8988T (cell line): Measurements from ENCODE around the gene COA5.
"Not testable (repeated sequence)": the region's sequence is repeated elsewhere in the genome, so short reads cannot be mapped to it uniquely, and the experiment has no call there.

ENCODE experiments used
- DNase-seq: peaks from one replicate; pipeline ENCODE4 v3.0.0; 2011

COA5 gene

DNA sequence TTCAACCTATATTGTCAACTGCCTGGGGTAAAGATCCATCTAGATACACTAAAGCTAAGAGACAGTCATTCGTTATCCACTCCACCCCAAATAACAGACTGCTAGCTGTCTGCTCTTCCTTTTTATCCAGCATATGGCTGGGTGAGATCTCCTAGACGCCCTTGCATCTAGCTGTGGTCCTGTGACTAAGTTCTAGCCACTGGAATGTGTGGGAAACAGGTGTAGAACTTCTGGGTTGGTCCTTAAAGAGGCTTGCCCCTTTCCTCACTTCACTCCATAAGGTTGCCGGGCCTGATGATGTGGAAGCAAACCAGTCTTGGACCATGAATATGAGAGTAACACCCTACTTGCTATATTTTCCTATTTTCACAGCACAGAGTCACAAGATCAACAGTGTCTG, 3.2 kb downstream of the COA5 start:
- no peak for DNase-seq

DNA sequence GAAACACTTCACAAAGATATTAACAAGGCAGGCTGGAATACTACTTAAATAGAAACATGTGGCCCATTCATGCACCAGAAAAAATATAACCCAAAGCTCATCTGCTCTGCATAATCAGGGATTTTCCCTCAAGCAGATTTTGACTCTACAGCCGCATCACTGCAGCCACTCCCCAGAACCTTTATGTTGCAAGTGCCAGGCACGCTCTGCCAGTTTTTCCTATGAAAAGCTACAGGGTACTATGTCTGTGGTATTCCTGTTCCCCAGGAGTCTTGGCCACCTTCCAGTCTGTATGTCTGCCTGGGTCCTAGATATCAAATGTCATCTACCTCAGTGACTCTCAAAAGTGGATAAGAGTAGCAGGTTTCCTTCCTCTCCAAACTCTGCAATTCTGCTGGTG, 3.8 kb downstream of the COA5 start:
- no peak for DNase-seq

DNA sequence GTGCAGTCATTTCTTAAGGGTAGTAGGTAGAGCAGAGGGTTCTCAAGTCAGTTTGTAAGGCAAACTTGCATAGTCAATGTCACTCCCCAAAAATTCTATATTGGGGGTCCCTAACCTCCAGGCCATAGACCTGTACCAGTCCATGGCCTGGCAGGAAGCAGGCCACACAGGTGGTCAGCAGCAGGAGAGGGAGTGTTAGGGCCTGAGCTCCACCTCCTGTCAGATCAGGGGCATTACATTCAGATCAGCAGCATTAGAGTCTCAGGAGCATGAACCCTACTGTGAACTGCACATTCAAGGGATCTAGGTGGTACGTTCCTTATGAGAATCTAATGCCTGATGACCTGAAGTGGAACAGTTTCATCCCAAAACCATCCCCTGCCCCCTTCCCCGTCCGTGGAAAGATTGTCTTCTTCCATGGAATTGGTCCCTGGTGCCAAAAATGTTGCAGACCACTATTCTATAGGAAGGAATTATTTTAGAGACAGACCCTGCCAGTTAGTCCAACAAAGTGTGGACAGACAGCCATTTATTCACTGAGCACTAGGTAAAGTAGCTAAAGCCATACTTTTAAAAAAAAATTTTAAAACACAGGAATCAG, 6.7 kb downstream of the COA5 start:
- no peak for DNase-seq

DNA sequence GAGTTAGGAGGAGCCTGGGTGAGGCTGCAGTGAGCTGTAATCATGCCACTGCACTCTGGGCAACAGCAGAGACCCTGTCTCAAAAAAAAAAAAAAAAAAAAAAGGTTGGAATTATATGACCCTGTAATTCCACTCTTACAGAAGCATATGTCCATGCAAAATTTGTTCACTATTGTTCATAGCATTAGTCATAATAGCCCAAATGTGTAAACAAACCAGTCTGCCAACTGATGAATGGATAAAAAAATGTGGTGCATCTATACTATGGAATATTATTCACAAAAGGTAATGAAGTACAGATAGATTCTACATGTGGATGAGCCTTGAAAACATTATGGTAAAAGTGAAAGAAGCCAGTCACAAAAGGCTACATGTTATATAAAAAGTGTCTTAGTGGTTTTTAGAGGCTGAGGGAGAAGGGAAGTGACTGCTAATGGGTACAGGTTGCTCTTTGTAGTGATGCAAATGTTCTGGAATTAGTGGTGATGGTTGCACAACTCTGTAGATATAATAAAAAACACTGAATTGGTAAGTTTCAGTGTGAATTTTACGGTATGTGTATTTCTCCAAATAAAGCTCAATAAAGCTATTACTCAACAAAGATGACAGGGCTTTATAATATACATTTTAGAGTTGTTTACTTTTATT, 9.4 kb downstream of the COA5 start:
- DNase-seq: no peak

DNA sequence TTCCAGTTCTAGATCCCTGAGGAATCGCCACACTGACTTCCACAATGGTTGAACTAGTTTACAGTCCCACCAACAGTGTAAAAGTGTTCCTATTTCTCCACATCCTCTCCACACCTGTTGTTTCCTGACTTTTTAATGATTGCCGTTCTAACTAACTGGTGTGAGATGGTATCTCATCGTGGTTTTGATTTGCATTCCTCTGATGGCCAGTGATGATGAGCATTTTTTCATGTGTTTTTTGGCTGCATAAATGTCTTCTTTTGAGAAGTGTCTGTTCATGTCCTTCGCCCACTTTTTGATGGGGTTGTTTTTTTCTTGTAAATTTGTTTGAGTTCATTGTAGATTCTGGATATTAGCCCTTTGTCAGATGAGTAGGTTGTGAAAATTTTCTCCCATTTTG, 13.6 kb downstream of the COA5 start:
- not testable (repeated sequence) for DNase-seq

DNA sequence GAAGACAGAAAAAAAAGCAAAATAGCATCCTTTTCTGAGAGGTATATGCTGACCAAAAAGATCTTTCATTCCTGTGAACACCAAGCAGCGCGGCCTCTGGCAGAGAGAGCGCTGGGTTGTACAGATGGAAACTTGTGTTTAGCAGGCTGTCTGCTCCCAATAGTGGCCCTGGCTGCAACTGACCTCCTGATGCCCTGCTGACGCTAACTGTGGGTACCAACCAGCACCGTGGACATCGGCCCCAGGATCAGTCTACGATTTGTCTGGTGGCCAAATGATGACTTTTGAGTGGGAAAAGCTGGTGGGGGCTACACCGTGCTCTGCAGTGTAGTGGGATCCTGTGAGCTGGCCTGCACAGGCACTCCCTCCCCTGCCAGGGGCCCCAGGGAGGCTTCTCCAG, 15.7 kb downstream of the COA5 start:
- DNase-seq: no peak

DNA sequence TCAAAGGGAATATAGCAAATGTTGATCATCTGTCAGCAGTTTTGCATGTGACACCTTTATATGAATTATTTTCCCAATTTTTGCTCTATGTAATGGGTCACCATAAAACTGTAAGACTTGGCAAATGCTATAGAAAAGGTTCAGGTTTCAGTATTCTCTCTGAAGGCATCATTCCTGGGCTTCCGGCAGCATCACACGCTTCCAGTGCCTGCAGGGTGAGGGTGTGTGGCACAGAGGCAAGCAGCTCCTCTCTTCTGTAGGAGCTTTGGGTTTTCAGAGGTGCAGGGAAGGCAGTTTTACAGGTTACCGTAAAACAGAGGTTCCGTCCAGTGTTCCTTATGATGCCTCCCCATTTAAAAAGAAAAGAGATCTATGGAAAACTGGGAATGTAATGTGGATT, 18.8 kb downstream of the COA5 start:
- DNase-seq: no peak

DNA sequence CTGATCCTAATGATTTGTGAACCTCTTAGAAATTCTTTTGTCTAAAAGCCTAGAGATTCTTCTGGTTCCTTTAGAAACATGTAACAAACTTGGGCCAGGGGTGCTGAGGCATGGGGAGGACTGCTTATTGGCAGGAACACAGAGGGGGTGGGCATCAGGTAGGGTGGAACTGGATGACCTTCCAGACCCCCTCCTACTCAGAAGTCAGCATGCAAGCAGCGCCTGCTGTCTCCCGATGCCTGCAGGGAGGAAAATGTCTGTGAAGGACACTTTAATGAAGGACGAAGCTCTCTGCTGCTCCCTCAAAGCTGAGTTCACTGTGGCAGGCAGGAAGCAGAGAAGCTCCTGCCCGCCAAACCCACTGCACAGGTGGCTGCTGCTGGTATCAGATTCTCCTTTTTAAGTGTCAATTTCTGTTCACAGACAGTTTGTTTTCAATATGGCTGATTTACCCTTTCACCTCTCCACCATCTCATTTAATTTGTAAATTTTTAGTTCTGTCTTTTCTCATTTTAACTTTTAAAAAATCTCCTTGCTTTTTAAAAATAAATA, 19.4 kb downstream of the COA5 start:
- no peak for DNase-seq

DNA sequence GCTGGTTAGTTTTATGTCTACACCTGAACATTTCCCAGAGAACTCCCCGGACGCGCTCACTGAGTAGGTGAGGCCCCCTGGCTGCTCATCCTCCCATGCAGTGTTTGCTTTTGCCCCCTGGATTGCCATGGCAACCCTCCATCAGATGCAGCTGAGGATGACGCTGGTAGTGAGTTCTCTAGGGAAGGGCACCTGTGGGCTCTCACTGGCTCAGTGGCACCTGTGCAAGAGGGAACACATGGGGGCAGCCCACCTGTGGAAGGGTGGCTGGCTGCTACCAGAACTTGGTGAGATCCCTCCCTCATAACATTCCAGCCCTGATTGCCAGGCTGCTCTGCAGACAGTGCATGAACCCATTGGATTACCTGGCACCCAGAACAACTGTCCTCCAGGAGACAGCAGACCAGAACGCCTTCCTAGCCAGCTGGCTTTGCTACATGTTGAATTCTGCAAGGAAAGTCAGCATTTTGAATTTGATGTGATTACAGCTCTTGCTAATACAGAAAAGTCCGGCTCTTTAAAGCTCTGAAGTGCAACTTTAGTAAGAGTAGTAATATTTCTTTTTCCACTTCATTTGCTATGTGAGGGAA, 21.7 kb downstream of the COA5 start:
- DNase-seq: no peak

DNA sequence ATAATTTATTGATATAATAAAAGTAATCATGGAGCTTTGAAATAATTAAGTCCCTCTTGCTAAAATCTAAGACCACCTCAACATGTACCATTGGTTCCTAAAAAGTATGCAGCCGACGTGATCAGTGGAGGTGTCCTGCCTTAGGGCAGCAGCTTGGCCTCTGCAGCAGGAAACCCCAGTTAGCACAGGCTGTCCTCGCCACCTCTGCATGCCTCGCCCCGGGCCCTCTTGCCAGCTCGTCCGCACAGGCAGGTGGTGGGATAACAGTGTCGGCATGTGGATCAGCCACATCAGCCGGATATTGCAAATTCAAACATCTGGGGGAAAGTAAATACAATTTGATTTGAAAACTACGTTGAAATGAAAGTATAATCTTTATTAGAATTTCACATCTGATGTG, 22.9 kb downstream of the COA5 start:
- DNase-seq: no peak

DNA sequence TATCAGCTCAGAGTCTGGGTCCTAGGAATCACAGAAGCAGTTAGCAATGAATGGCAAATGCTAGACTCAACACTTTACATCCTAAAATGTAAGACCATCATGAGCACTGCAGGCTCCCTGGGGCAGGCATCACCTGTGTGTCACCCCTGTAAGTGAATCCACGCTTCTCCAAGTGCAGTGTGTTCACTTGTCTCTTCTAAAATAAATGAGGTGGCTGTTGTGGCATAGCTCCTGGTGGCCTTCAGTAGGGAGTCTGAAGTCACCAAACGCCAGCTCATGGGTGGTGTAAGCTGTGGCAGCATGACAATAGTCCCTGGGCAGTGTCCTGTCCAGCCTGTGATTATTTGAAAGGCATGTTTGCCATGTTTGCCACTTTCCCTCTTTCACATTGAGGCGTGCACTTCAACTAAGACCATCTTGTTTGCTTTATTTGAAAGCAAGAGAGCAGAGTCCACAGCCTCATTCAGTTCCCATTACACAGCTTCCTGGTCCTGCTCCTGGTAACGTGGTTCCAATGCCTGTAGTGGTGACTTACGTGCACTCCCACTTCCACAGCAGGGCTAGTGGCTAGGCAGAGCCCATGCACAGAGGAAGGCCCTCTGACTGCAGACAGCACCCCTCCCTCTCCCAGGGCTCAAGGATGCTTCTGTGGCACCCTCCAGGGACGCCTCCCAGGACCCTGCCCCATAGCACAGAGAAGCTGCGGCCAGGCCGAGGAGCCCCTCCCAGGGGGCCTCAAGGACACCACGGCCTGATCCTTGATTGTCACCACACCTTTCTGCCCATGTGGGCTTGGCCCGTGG, 24.3 kb downstream of the COA5 start:
- DNase-seq: no peak

DNA sequence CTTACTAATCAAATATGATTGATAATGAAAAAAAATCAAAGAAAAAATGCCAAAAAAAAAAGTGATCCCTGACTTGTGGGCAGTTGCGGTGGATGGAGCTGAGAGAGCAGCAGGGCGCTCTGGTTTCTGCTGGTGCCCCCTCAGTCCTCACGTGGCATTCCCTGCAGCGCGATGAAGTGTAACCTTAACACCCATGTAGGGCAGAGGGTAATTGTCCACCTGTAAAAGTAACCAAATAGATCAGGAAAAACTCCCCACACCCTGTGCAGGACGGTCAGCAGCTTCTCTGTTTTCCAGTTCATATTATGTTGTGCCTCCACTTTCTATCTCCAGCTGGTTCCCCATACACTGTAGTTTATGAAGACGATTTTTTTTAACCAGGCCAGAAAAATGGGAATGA, 25.0 kb downstream of the COA5 start:
- no peak for DNase-seq

DNA sequence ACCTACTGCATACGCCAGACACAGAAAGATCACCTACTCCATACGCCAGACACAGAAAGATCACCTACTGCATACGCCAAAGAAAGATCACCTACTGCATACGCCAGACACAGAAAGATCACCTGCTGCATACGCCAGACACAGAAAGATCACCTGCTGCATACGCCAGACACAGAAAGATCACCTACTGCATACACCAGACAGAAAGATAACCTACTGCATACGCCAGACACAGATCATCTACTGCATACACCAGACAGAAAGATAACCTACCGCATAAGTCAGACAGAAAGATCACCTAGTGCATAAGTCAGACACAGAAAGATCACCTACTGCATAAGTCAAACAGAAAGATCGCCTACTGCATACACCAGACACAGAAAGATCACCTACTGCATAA, 25.8 kb downstream of the COA5 start:
- no peak for DNase-seq

DNA sequence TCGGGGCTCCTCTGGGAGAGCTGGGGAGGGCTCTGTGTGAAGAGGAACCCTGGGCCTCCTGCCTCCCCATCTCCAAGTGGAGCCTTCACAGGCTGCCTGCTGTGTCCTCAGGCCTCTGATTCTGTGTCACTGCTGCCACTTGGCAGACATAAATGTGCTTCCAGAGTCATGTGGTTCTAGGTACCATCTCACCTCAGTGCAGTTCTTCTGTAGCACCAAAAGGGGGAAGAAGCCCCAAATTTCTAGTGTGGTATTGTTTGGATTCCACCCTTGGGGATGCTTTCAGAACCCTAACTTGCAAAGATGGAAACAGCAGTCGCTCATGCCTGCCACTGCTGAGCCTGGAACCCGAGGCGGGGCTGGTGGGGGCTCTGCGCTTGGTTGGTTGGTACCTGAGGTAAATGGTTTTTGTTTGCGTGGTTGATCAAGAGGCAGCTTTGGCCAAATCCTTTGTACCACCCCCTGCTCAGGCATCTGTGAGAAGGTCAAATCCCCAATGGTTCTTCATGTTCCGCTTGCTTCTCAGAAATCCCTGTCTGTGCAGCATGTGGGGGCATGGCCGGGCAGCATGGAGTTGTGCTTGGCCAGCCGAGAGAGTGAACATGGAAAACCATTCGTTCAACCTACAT, 27.5 kb downstream of the COA5 start:
- DNase-seq: no peak

DNA sequence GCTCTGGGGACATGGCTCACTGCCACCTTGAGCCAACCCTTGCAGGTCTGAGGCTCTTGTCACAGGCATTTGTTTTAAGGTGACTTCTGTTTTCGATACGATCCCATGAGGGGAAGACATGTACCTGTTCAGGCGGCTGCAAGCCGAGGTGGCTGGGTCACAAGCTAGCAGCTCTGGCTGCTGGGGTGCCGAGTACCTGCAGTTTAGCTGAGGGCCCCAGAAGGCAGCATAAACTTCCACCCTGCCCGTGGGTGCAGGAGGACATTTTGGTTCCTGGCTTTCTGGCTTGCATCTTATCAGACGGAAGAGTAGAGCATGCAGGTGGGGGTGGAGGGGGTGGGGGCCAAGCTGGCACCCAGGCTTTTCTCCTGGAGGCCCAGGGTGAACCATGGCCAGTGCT, 28.4 kb downstream of the COA5 start:
- DNase-seq: no peak

DNA sequence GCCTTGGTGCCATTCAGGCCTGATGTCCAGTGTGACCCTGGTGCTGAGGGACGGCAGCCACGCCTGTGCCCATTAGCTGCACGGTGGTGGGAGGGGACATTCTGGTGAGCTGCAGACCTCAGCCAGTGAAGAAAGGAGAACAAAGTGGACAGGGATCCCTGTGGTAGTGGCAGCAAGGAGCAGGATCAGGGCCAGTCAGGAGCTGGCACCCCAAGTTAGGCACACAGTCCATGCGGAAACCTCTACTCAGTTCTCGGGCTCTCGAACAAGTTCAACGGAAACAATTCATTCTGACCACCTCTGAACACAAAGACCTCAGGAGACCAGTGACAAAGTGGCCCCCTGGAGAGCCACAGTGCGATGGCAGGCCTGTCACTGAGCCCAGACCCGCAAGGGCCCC, 30.1 kb downstream of the COA5 start:
- DNase-seq: no peak

DNA sequence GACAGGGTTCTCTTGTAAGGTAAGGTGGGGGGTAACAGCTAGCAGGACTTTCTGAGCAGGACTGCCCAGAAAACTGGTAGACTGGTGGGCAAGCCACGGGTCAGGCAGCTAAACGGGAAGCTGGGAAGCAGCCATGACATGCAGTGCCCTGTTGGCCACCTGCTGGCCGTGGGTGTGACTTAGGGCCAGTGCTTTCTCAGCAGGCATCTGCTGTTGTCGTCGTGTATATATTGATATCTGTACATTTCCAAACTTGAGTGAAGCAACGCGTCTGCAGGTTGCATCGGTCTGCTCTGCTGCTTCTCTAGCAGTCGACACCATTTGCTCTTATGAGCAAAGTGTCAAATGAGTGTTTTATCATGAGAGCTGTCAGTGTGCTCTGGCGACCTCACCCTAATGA, 31.0 kb downstream of the COA5 start:
- no peak for DNase-seq

DNA sequence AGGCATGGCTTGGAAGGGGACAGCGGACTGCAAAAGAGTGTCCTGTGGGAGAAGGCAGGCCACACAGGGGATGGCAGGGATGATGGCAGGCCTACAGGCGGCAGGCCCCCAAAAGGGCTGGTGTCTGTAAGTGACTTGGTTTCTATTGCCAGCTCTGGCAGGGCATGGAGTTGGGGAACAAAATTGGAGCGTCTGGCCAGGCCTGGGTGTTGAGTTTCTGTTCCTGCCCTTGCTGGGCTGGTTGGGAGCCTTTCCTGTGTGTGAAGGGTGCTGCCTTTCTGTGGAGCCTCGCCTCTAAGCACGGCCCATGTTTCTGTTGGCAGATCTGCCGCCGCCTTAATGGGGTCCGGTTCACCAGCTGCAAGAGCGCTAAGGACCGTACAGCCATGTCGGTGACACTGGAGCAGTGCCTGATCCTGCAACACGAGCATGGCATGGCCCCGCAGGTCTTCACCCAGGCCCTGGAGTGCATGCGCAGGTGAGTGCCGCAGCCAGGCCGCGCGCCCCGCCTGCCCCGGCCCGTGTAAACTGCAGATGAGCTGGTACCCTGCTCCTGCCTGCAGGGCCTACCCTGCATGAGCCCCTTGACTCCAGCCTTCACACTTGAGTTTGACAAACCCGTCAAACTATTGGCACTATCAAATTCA, 31.5 kb downstream of the COA5 start:
- no peak for DNase-seq

DNA sequence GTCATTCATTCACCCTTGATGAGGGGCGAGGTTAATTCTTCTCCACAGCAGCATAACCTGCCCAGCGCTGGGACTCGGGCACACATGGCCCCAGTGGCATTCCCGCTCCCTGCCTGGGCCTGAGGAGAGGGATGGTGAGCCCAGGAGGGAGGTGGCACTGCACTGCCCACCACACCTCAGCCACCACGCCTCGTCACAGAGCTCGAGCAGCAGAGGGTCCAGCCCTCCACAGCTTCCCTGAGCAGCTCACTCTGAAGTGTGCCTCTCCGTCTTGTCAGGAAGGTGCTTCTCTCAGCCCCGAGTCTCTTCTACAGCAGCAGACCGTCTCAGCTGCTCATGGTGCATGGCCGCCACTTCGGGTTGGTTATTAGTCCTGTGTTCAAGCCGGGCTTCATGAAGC, 34.9 kb downstream of the COA5 start:
- DNase-seq: no peak

DNA sequence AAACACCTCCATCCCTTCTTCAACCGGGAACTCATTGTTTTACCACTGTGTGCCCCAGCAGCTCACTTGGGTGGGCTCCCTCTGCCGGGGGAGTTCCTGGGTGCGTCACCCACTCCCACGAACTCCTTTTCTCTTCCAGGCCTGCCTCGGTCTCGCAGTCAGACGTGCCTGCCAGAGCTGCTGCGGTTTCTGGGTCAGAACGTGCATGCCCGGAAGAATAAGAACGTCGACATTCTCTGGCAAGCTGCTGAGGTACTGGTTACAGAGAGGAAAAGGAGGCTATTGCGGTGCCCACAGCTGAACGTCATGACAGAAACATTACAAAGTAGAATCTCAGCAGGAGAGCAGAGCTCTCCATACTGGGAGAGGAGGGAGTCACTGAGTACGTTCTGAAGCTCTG, 35.6 kb downstream of the COA5 start:
- no peak for DNase-seq

DNA sequence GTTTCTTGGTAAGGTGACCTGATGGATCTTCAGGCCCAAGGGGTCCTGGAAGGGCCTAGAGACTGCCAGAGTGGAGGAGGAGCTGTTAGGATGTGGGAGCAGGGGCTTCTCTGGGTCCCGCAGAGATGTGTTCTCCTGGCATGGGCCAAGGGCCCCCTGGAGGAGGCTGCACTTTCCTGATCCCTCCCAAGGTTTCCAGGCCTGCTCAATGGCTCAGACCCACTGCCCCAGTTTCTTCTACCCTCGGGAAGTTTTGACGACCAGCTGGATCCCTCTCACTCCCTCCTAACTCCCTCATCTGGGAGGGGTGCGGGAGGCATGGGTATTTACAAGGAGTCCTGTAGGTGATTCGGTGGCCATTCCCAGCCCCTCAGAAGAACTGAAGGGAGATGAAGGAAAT, 36.1 kb downstream of the COA5 start:
- DNase-seq: no peak

DNA sequence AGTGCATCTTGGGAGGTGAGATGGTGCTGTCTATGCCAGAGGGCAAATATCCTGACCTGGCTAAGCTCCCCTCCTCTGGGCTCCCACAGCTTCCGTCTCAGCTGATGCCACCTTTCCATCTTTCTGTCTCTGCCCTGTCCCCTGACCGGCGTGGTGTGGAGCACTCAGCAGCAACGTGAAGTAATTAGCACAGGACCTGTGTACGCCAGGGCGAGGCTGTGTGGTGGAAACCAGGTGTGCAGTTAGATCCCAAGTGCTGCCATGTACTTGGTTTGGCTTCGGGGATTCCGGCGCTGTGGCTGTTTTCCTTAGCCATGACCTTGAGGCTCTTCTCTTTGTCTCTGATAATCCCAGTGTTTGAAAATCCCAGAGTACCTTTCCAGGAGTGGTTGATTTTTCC, 36.5 kb downstream of the COA5 start:
- no peak for DNase-seq
